RCC 7860 (cell line): ENCODE data around the gene ASAP2.
A peak's percentile ranks its signal among the peaks of the same experiment; 100 is the strongest.

Experiments used
- DNase-seq: peaks from one replicate; pipeline ENCODE4 v3.0.0-alpha.2; 2015; ENCODE audit warnings: low spot score
- FAIRE-seq: peaks from 2 replicates; lab custom pipeline; 2012; peaks lifted over from hg19 to GRCh38; lab: Jason Lieb, UNC

The ASAP2 gene

GRCh38 chr2:9269695-9270360 is 63.2 kb downstream of the ASAP2 start:
- DNase-seq (no peak), FAIRE-seq (no peak)

DNA sequence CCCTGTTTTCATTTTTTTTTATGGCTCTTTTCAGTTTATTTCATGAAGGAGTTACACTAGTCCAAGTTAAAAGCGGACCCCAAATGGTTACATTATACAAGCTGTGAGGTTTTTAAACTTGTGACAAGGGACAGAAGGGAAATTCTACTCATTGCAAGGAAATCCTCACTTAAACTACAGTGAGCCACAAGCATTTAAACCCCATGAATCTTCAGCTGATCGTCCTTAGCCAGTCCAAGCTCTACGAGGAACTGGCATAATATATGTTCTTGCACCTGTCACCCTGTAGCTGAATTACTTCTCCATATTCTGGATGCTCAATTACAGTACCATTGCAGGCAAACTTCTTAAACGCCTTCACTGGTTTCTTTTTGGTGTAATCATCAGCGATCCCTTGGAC is 64.5 kb downstream of the ASAP2 start:
- DNase-seq, result no peak
- no peak for FAIRE-seq

GRCh38 chr2:9271691-9272090 is 65.1 kb downstream of the ASAP2 start:
- no peak for FAIRE-seq
- no peak for DNase-seq

- FAIRE-seq (no peak), DNase-seq (no peak)
Observed at GRCh38 chr2:9273486-9274130, 67.0 kb downstream of the ASAP2 start.

- no peak for DNase-seq
- no peak for FAIRE-seq
Observed at GRCh38 chr2:9274701-9275343, 68.2 kb downstream of the ASAP2 start.

- DNase-seq (no peak), FAIRE-seq (no peak)
Observed at GRCh38 chr2:9275399-9275798, 68.8 kb downstream of the ASAP2 start.

GRCh38 chr2:9276074-9276473 is 69.5 kb downstream of the ASAP2 start:
- no peak for FAIRE-seq

GRCh38 chr2:9276901-9277451 is 70.4 kb downstream of the ASAP2 start:
- DNase-seq, result no peak
- no peak for FAIRE-seq

More at GRCh38 chr2:9276074-9276473, 69.5 kb downstream of the ASAP2 start:
- DNase-seq, result no peak

DNA sequence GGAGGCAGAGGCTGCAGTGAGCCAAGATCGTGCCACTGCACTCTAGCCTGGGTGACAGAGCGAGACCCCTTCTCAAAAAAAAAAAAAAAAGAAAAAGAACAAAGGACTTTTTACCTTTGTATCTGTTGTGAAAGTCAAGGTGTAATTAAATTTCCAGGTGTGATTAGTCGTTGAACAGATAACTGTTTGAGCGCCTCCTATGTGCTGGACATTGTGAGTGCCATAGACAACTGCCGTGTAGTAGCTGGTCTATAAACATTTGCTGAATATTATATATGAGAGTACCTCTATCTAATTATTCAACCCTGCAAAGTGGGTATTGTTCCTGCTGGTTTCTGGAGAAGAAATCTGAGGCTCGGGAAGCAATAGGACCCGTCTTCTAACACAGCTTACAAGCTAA is 71.8 kb downstream of the ASAP2 start:
- DNase-seq, result no peak
- FAIRE-seq, result no peak

DNA sequence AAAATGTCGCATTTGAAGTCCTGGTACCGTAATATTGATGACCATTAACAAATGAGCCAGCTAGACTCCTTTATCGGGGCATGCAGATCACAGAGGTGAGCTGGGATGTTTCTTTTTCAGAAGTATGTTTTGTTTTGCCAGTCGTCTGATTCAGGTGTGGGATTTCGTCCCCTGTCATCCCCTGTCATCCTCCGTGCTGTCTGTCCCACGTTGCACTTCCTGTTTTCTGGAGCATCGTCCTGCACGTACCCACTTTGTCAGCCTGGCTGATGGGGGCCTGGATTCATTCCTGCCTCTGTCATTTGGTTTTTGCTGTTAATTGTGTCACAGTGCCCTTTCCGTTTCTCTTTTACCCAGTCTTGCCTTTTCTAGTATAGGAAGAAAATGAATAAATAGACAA is 72.8 kb downstream of the ASAP2 start:
- FAIRE-seq (no peak), DNase-seq (no peak)

DNA sequence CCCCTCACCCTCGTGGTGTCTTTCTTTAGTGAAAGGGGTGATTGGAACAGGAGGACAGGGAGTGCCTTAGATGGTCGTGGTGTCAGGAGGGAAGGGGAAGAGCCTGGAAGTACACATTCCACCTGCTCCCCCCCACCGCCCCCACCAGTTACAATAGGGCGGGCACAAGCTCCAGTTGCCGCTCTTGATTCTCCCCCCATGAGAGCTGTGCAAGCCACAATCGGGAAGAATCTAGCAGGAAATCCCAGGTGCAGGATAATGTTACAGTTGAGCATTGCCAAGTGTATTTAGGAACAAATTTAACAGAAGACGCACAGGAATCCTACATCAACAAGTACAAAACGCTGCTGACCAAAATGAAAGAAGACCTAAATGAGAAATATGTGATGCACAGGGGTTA is 73.6 kb downstream of the ASAP2 start:
- DNase-seq, result no peak
- FAIRE-seq, result no peak

DNA sequence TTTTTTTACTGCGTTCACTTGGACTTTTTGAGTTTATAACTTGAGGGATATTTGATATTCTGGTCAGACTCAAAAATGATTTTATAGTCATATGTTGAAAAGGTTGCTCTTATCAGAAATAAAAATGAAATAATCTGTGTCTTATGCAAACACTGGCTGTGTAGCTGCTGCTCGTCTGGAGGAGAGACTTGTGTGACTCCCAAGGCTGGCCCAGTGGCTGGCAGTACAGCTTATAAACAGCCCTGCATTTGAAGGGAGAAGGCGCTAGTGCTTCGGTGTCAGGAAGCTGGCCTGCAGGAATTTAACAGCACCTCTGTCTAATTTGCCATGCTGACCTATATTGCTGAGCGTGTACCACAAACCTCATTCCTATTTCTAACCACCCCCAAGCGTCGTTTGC is 74.5 kb downstream of the ASAP2 start:
- DNase-seq (no peak), FAIRE-seq (no peak)

- DNase-seq (no peak), FAIRE-seq (no peak)
Observed at GRCh38 chr2:9282128-9283112, 75.8 kb downstream of the ASAP2 start.

DNA sequence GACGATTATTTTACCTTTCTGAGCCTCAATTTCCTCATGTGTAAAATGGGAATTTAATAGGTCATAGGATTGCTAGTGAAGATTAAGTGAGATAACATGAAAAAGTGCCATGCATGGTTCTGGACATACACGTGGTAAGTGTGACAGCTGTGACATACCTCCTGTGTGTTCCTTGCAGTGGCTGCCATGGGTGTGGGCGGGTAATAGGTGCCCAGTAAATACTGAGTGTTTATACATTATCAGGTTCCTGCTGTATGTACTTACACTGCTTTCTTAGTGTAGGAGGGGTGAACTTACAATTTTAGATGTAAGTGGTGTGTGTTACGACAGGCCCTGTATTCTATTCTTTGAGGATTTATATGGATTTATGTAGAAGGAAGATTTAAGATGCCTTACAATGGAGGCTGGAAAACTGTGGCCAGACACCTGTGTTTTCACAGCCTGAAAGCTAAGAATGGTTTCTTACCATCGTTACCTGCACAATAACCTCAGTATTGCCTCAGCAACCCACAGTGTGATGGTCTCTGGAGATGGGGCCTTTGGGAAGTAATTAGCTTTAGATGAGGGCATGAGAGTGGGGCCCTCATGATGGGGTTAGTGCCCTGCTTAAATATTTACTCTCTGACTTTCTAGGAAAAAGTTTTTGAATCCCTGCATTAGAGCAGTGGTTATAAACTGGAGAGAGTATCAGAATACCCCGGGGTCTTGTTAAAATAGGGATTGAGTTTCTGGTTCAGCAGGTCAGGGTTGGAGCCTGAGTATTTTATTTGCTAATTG is 78.1 kb downstream of the ASAP2 start:
- DNase-seq (no peak), FAIRE-seq (no peak)

GRCh38 chr2:9285385-9285920 is 78.8 kb downstream of the ASAP2 start:
- DNase-seq (no peak), FAIRE-seq (no peak)

GRCh38 chr2:9285921-9286320 is 79.3 kb downstream of the ASAP2 start:
- DNase-seq (no peak), FAIRE-seq (no peak)

DNA sequence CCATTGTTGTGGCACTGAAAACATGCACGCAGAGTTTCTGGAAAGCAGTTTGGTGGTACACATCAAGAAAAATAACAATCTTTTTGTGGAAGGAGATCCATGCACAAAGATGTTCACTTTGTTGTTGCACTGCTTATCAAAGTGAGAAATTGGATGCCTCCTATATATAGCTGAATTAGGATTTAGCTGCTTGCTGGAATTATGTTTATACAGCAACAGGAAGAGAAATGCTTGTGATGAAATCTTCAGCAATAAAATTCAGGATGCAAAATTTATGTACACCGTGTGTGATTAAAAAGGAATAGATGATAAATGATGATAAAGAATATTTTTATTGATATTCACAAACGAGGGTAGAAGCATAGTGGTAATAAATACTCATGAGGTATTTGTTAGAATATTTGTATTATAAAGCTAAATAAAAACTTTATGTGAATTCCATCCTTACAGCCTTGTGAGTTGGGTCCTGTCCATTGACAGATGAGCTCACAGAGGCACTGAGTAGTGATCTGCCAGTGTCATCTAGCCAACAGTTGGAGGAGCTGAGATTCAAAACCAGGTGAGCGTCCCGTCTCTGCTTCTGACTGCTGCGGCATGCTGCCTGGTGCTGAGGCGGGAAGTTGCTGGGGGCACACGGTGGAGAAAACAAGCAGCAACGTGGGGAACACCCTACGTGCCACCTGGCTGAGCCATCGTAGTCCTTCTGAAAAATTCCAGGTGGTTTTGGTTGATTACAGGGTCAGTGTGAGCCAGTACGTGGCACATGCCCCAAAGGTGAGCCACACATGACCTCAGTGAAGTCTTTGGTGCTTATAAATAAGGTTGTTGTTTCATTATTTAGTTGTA is 80.2 kb downstream of the ASAP2 start:
- FAIRE-seq, result no peak
- DNase-seq, result peak; percentile 76

DNA sequence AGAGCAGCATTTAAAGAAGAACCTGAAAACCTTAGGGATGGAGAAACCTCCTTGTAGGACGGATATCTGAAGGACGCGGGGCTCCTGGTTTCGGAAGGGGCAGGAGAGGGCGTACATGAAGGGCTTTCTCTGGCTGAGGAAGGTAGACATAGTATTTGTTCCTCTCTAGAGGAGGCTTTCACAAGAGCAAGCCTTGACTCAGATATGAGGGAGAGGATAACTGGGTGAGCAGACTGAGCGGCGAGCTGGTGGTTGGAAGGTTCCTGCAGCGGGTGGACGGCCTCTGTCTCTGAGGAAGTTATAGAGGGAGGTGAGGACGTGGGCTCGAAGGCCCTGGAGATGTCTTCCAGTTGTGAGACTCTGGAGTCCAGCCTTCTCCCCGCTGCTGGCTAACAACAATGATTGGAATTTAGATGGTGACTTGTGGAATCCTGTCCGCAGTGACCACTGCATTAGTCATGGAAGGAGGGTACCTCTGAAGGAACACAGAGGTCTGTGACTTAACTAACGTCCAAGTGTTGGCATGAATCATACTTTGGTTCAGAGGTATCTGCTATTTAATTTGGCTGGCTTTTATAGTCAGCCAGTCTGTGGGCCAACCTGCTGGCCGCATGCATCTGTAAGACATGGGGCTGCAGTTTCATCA is 80.9 kb downstream of the ASAP2 start:
- FAIRE-seq, result peak; percentile 97
- peak; percentile 100 for DNase-seq
